HTR-8/SVneo (cell line): ENCODE results near the gene SMARCA4.

Source experiments
- DNase-seq: peaks from one replicate; pipeline ENCODE4 v3.0.0; 2011; ENCODE audit warnings: low spot score, mixed read lengths; ENCODE audit not compliant: insufficient read length
- FAIRE-seq: peaks from 2 replicates; lab custom pipeline; 2011; peaks lifted over from hg19 to GRCh38; lab: Jason Lieb, UNC

The SMARCA4 gene

GRCh38 chr19:11005521-11005920, 44.7 kb downstream of the SMARCA4 start:
- DNase-seq (no peak), FAIRE-seq (no peak)

- DNase-seq, result no peak
- FAIRE-seq, result no peak
Measured at GRCh38 chr19:11007385-11007784, 46.6 kb downstream of the SMARCA4 start.

GRCh38 chr19:11007962-11008532, 47.2 kb downstream of the SMARCA4 start:
- no peak for FAIRE-seq
- no peak for DNase-seq

- FAIRE-seq (no peak), DNase-seq (no peak)
Measured at GRCh38 chr19:11010041-11010440, 49.2 kb downstream of the SMARCA4 start.

GRCh38 chr19:11012507-11012906, 51.7 kb downstream of the SMARCA4 start:
- FAIRE-seq (peak; percentile 90), DNase-seq (no peak)

- peak; percentile 58 for FAIRE-seq
- DNase-seq, result no peak
Measured at GRCh38 chr19:11013771-11014170, 52.9 kb downstream of the SMARCA4 start.

GRCh38 chr19:11014403-11014911, 53.6 kb downstream of the SMARCA4 start:
- no peak for FAIRE-seq
- DNase-seq, result no peak

GRCh38 chr19:11016631-11017030, 55.8 kb downstream of the SMARCA4 start:
- FAIRE-seq (no peak), DNase-seq (no peak)

- FAIRE-seq (no peak), DNase-seq (no peak)
Measured at GRCh38 chr19:11017275-11018035, 56.6 kb downstream of the SMARCA4 start.

- peak; percentile 86 for FAIRE-seq
- DNase-seq, result peak; percentile 51
Measured at GRCh38 chr19:11018179-11018578, 57.3 kb downstream of the SMARCA4 start.

- DNase-seq (no peak), FAIRE-seq (peak; percentile 76)
Measured at GRCh38 chr19:11018763-11019162, 57.9 kb downstream of the SMARCA4 start.

- DNase-seq (no peak), FAIRE-seq (no peak)
Measured at GRCh38 chr19:11019262-11019661, 58.4 kb downstream of the SMARCA4 start.

GRCh38 chr19:11019824-11020223, 59.0 kb downstream of the SMARCA4 start:
- FAIRE-seq, result no peak

GRCh38 chr19:11020423-11020822, 59.6 kb downstream of the SMARCA4 start:
- DNase-seq (no peak), FAIRE-seq (no peak)

More at GRCh38 chr19:11019824-11020223, 59.0 kb downstream of the SMARCA4 start:
- no peak for DNase-seq

GRCh38 chr19:11020982-11021759, 60.3 kb downstream of the SMARCA4 start:
- DNase-seq (no peak), FAIRE-seq (no peak)

GRCh38 chr19:11021760-11022144, 60.9 kb downstream of the SMARCA4 start:
- DNase-seq (no peak), FAIRE-seq (no peak)

GRCh38 chr19:11023016-11023415, 62.2 kb downstream of the SMARCA4 start:
- FAIRE-seq (no peak), DNase-seq (no peak)

- no peak for DNase-seq
- FAIRE-seq, result no peak
Measured at GRCh38 chr19:11023710-11024109, 62.9 kb downstream of the SMARCA4 start.

GRCh38 chr19:11024259-11024658, 63.4 kb downstream of the SMARCA4 start:
- no peak for DNase-seq
- peak; percentile 77 for FAIRE-seq

- DNase-seq, result no peak
- no peak for FAIRE-seq
Measured at GRCh38 chr19:11025006-11025405, 64.2 kb downstream of the SMARCA4 start.

GRCh38 chr19:11025445-11025844, 64.6 kb downstream of the SMARCA4 start:
- FAIRE-seq, result no peak

More at GRCh38 chr19:11025445-11025844, 64.6 kb downstream of the SMARCA4 start:
- no peak for DNase-seq
